GM18868 (cell line): ENCODE data around the gene TPH2.
A peak's percentile ranks its signal among the peaks of the same experiment; 100 is the strongest.

Source experiments
- ATAC-seq: cut with Tn5 transposase; IDR thresholded peaks from one replicate; pipeline ENCODE4 v1.9.1; 2021; ENCODE audit warnings: mild to moderate bottlenecking, moderate library complexity; ENCODE audit not compliant: unreplicated experiment

The TPH2 gene

DNA sequence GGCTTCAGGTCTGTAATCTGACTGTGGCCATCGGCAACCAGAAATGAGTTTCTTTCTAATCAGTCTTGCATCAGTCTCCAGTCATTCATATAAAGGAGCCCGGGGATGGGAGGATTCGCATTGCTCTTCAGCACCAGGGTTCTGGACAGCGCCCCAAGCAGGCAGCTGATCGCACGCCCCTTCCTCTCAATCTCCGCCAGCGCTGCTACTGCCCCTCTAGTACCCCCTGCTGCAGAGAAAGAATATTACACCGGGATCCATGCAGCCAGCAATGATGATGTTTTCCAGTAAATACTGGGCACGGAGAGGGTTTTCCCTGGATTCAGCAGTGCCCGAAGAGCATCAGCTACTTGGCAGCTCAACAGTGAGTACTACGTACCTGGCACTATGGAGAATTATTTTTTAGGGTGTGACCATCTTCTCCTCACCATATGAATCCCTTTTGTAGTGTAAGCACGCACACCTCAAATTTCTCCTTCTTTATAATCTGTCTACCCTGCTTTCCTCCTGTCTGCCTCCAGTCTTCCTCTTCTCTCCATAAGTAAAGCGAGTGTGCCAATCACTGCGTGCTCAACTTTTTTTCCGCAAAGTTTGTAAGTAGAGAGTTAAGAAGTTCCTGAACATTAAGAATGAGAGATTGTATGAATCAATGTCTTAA is at the start of gene TPH2:
TSS of gene TPH2 (plus strand) at position 118 of the 658 bp plus-strand sequence. CDS start at position 260, 142 bp downstream.
- ATAC-seq: peak; percentile 85

DNA sequence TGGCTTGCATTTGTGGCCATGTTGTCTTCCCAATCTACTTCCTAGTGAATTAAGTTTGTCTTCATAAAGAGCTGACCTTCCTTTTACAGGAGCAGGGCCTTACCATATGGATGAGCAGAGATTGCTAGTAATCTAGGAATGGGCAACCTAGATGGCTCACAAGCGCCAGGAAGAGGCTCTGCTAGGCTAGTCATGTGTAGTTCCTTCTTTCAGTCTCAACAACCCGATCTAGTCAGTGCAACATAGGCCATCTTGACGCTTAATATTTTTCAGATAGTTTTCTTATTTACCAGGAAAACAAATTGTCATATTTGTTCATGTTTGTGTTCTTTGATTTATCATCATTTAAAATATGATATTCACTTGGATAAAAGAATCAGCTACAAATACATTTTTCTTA is 48.2 kb upstream of the TPH2 start:
- no peak for ATAC-seq

DNA sequence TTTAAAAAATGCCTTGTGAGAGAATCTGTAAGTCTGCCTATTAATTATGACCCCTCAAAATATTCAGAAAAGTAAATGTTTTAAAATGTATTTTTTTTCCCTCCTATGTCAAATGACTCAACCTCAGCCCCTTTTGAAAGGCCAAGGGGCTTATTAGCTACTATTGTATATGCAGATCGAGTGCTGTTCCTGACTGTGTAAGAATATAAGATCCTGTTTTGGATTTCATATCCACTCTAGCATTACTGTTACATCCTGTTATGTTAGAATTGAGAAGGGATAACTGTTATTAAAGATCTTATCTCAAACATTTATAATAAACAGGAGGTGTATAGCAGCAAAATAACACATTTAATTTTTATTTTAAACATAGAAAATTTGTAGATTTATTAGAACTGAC is 46.6 kb upstream of the TPH2 start:
- no peak for ATAC-seq

DNA sequence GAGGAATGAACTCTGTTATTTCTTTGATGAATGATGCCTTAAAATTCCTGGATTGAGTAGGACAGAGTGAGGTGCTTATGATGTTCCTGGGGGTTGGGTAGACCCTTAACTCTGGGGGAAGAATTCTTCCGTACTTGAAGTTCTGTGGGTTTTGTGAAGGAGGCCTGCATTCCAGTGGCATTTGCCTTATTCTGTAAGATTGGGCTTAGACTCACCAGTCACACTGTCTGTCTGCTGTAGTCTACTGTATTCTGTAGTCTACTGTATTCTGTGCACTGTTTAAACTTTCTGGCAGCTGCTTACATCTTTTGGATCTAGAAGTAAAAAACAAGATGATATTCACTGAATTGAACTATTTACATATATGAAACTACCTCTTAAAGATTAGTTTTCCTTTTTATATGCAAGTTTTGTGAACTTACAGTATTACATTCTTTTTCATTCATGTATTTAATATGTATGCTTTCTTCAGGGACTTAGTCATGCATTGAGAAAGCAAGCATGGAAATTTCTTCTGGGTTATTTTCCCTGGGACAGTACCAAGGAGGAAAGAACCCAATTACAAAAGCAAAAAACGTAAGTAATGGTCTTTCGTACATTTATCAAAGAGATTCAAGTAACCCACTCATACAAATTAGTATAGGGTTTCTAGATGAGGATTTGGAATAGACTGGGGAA is 42.3 kb upstream of the TPH2 start:
- no peak for ATAC-seq

GRCh38 chr12:71900091-71900490 is 38.6 kb upstream of the TPH2 start:
- ATAC-seq: no peak

DNA sequence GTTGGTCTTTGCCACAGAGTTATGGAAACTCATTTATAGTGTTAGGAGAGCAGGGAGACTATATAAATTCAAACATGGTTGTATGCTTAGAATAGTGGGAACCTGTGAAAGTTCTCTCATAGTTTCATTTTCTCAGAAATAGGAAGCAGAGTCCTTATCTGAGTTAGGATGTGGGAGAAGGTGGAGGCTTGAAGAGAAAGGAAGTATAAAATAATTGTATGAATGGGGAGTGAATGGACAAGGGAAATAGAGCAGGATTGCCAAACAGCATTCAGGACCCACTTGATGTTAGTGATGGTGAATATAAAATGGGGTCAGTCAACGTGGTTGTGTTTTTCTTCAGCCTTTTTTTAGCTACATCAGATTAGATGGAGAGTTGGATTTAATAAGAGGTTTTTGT is 34.0 kb upstream of the TPH2 start:
- no peak for ATAC-seq

GRCh38 chr12:71935594-71935993 is 3.1 kb upstream of the TPH2 start:
- ATAC-seq: peak; percentile 87

DNA sequence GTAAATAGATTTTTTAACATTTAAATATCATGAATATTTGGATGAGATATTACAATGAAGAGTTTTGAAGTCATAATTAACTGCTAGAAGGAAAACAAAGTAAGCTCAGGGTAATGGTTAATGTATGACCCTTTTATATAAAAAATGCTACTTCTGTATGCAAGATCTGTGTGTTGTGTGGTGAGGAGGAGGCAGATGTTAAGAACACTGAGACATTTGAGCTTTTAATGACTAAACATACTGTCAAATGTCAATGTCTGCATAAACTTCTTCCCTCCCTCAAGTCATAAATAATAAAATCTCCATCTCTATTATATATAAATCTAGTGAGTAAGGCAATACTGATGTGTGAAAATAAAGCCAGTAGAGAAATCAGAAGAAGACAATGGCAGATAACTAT is 1.4 kb downstream of the TPH2 start:
- no peak for ATAC-seq

DNA sequence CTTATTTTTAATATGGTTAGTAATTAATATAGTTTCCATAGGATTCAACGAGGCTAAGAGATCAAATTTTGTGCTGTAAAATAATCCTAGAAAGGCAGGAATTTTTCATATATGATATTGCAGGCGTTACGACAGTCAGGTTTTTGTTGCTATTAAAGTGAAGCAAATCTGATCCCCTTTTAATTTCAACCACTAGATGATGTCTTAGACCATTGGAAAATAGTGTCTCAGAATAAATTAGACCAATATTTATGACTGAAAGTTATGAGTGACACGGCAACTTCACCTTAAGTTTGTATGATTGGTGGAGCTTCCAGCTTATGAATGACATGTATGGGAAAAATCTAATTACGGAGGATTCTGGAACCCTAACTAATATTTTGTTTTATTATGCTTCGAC is 2.5 kb downstream of the TPH2 start:
- no peak for ATAC-seq

DNA sequence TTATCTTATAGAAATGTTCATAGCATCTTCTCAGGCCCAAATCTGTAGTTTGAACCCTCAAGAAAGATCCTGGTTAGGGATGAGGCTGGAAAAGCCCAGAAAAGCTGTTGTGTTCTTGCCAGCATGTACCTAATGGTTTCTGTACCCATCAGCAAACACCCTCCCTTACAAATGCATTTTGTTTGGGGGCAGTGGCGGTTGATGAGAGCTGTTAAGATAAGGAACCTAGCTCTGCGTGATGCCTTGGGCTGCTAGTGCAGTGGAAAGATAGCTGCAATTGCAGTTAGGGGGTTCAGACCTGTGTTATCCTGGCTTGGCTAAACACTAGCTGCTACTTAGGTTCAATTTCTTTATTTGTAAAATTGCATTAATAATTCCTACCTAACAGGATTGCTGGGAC is 3.6 kb downstream of the TPH2 start:
- no peak for ATAC-seq

GRCh38 chr12:71942703-71943102 is 4.1 kb downstream of the TPH2 start:
- no peak for ATAC-seq

- no peak for ATAC-seq
These were observed 6.5 kb downstream of the TPH2 start for GRCh38 chr12:71945121-71945520.

GRCh38 chr12:71945883-71946282 is 7.2 kb downstream of the TPH2 start:
- no peak for ATAC-seq

- ATAC-seq: no peak
These were observed 9.0 kb downstream of the TPH2 start for GRCh38 chr12:71947645-71948105.

GRCh38 chr12:71948390-71948789 is 9.7 kb downstream of the TPH2 start:
- no peak for ATAC-seq

- no peak for ATAC-seq
These were observed 11.0 kb downstream of the TPH2 start for GRCh38 chr12:71949646-71950045.

DNA sequence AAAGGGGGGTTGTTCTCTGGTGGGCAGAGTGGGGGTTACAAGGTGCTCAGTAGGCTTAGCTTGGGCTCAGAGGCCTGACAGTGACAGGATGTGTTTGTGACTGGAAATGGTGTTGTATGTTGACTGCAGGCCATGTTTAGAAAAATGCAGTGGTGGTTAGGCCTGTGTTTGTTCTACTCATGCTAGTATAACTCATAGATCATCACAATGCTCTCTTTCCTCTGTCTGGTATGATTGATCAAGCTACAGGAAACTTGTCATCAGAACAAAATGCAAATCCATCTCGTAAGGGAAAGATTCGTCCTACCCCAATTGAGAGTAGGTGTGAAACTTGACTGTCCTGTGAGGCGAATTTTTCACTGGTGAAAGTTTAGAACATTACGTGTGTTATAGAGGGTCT is 11.8 kb downstream of the TPH2 start:
- no peak for ATAC-seq

DNA sequence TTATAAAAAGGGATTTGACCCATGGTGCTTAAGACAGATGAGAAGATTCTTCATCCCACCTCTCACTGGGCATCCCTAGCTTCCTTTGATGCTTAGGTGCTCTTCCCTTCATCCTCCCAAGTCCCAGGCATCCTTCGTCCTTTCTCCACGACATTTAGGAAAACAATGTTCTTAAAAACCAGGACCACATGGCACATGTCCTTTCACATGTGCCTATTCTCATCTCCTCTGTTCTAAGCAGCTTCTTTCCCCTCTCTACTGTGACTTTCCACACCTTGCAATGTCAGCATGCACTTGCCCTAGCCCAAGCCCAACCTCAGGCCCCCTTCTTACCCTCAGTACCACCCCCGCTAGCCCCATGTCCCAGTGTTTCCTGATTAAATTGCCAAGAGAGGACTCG is 12.2 kb downstream of the TPH2 start:
- ATAC-seq: no peak

- no peak for ATAC-seq
These were observed 15.6 kb downstream of the TPH2 start for GRCh38 chr12:71954083-71954778.

GRCh38 chr12:71954861-71955260 is 16.2 kb downstream of the TPH2 start:
- no peak for ATAC-seq

GRCh38 chr12:71955970-71956369 is 17.3 kb downstream of the TPH2 start:
- ATAC-seq: no peak

GRCh38 chr12:71958056-71958455 is 19.4 kb downstream of the TPH2 start:
- ATAC-seq: no peak
